Measurements from ENCODE around the gene KCMF1. TPM values are rescaled to one million over a fixed set of nuclear protein-coding genes. Genes with fewer than 3 reads are reported as not detected.

Gene KCMF1
- total RNA-seq, 4 donors from 2014 or later = 41.5 to 97.3 (median 55.5) TPM

GRCh38 chr2:85048534-85048933 is 77.6 kb downstream of the KCMF1 start:
- in situ Hi-C loops (cut with MboI; ENCODE audit: low pct_ligation_motif_present in 1 of 4, low pct_unique_long_range_greater_than_20kb in 1 of 4, low sequenced_read_pairs in 3 of 4) = no loop called here
- TF ChIP-seq, protein P1, sequence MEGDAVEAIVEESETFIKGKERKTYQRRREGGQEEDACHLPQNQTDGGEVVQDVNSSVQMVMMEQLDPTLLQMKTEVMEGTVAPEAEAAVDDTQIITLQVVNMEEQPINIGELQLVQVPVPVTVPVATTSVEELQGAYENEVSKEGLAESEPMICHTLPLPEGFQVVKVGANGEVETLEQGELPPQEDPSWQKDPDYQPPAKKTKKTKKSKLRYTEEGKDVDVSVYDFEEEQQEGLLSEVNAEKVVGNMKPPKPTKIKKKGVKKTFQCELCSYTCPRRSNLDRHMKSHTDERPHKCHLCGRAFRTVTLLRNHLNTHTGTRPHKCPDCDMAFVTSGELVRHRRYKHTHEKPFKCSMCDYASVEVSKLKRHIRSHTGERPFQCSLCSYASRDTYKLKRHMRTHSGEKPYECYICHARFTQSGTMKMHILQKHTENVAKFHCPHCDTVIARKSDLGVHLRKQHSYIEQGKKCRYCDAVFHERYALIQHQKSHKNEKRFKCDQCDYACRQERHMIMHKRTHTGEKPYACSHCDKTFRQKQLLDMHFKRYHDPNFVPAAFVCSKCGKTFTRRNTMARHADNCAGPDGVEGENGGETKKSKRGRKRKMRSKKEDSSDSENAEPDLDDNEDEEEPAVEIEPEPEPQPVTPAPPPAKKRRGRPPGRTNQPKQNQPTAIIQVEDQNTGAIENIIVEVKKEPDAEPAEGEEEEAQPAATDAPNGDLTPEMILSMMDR (IDR thresholded peaks at IDR 0.05) = no peak
- TF ChIP-seq EP300 (IDR thresholded peaks at IDR 0.05; ENCODE audit: low read depth) (no peak), POLR2AphosphoS5 (IDR thresholded peaks at IDR 0.05) (no peak), POLR2A (IDR thresholded peaks at IDR 0.05) (no peak)
- Histone ChIP-seq H3K4me3 (no peak overlapping the region), H3K27me3 (no peaks in the 10 kb centered on the region), H3K36me3 (peaks cover 0 to 54% (median 26%) of the 10 kb centered on the region in 4 donors), H3K4me1 (peaks cover 0 to 3% (median under 1%) of the 10 kb centered on the region in 4 donors), H3K27ac (no peak overlapping the region), H3K9me3 (no peaks in the 10 kb centered on the region)
- WGBS, 2 donors (ENCODE audit: low coverage in 1 of 2) = 94% methylated on average over 3 of the region's 3 CpGs; no CpG with 5 or more reads in 1 of the 2 donors
- intact Hi-C loops (cut with DNase I; ENCODE audit: low total_unique reads) = no loop called here
- no peak for DNase-seq

DNA sequence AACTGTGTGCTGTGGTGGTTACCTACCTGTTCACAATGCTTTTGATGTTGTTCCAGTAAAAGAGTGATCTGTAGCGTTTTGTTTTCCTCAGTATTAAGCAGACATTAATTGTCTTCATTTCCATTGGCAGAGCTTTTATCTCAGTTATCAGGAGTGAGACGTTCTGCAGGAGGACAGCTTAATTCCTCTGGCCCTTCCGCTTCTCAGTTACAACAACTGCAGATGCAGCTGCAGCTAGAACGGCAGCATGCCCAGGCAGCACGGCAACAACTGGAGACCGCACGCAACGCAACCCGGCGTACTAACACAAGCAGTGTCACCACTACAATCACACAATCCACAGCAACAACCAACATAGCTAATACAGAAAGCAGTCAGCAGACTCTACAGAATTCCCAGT is 78.3 kb downstream of the KCMF1 start:
- no peaks in the 10 kb centered on the region for H3K9me3 ChIP-seq
- in situ Hi-C loops (cut with MboI; ENCODE audit: low pct_ligation_motif_present in 1 of 4, low pct_unique_long_range_greater_than_20kb in 1 of 4, low sequenced_read_pairs in 3 of 4) = no loop called here

GRCh38 chr2:85053802-85054201 is 82.8 kb downstream of the KCMF1 start:
- TF ChIP-seq EP300 (IDR thresholded peaks at IDR 0.05; ENCODE audit: low read depth) = no peak
- no peak for TF ChIP-seq POLR2AphosphoS5 (IDR thresholded peaks at IDR 0.05)
- Histone ChIP-seq H3K4me1 (peaks cover 0 to 12% (median 4%) of the 10 kb centered on the region in 4 donors), H3K27me3 (no peaks in the 10 kb centered on the region), H3K27ac (peak overlapping the region in 2 of 4 donors; percentile 21 to 50), H3K36me3 (peaks cover 0 to 33% (median 9%) of the 10 kb centered on the region in 4 donors), H3K4me3 (no peak overlapping the region), H3K9me3 (no peaks in the 10 kb centered on the region)
- in situ Hi-C loops (cut with MboI; ENCODE audit: low pct_ligation_motif_present in 1 of 4, low pct_unique_long_range_greater_than_20kb in 1 of 4, low sequenced_read_pairs in 3 of 4) (no loop called here), intact Hi-C loops (cut with DNase I; ENCODE audit: low total_unique reads) (no loop called here)
- DNase-seq = peak; percentile 79
- 28 to 56% methylated on average over 6 of the region's 6 CpGs for WGBS, 2 donors (ENCODE audit: low coverage in 1 of 2)

More for the DNA sequence above, 78.3 kb downstream of the KCMF1 start:
- peaks cover 0 to 52% (median 25%) of the 10 kb centered on the region in 4 donors for H3K36me3 ChIP-seq
- TF ChIP-seq, protein P1 (IDR thresholded peaks at IDR 0.05) = no peak
- TF ChIP-seq EP300 (IDR thresholded peaks at IDR 0.05; ENCODE audit: low read depth) (no peak), POLR2A (IDR thresholded peaks at IDR 0.05) (no peak)
- intact Hi-C loops (cut with DNase I; ENCODE audit: low total_unique reads) = no loop called here
- H3K4me3 ChIP-seq = no peak overlapping the region
- H3K4me1 ChIP-seq = peaks cover 0 to 10% (median 4%) of the 10 kb centered on the region in 4 donors
- H3K27me3 ChIP-seq = no peaks in the 10 kb centered on the region
- 78 to 83% methylated on average over 3 to 10 of the region's 10 CpGs for WGBS, 2 donors (ENCODE audit: low coverage in 1 of 2)
- H3K27ac ChIP-seq = no peak overlapping the region
- DNase-seq = no peak

- no peak for DNase-seq
- H3K27me3 ChIP-seq = no peaks in the 10 kb centered on the region
- H3K4me3 ChIP-seq = no peak overlapping the region
- in situ Hi-C loops (cut with MboI; ENCODE audit: low pct_ligation_motif_present in 1 of 4, low pct_unique_long_range_greater_than_20kb in 1 of 4, low sequenced_read_pairs in 3 of 4) = no loop called here
- H3K4me1 ChIP-seq = peaks cover 0 to 12% (median 4%) of the 10 kb centered on the region in 4 donors
- 76 to 84% methylated on average over 10 to 15 of the region's 15 CpGs for WGBS, 2 donors (ENCODE audit: low coverage in 1 of 2)
- H3K9me3 ChIP-seq = no peaks in the 10 kb centered on the region
- intact Hi-C loops (cut with DNase I; ENCODE audit: low total_unique reads) = no loop called here
- no peak for TF ChIP-seq EP300 (IDR thresholded peaks at IDR 0.05; ENCODE audit: low read depth)
- no peak for TF ChIP-seq POLR2A (IDR thresholded peaks at IDR 0.05)
- TF ChIP-seq POLR2AphosphoS5 (IDR thresholded peaks at IDR 0.05) = no peak
- TF ChIP-seq, protein P1 (IDR thresholded peaks at IDR 0.05) = no peak
- peaks cover 0 to 19% (median 2%) of the 10 kb centered on the region in 4 donors for H3K36me3 ChIP-seq
- H3K27ac ChIP-seq = no peak overlapping the region
These were observed 86.4 kb downstream of the KCMF1 start for GRCh38 chr2:85057226-85057962.

Measured in transverse colon (tissue), 4 donors.